OCI-LY1 (cell line): ENCODE data around the gene ST6GALNAC3.

Experiments
- CTCF ChIP-seq: fragments of 200-600 bp; sonication (generic), shearing (Covaris generic); IDR thresholded peaks from 2 replicates; pipeline ENCODE4 v1.5.1; 2017; ENCODE audit warnings: mild to moderate bottlenecking, antibody characterized with exemption, low read length, moderate library complexity, mixed read lengths
- EZH2 ChIP-seq: fragments of 200-600 bp; sonication (generic), shearing (Covaris generic); IDR thresholded peaks from 2 replicates; pipeline ENCODE4 v1.8.0; 2017; ENCODE audit warnings: borderline replicate concordance, mixed run types, mild to moderate bottlenecking, antibody characterized with exemption, low read length, moderate library complexity, mixed read lengths

GRCh38 chr1:76494807-76495206 is 420.3 kb downstream of the ST6GALNAC3 start:
- TF ChIP-seq CTCF (no peak), EZH2 (no peak)
